HepG2 (cell line): ENCODE results near the gene IFNL1. TPM values are rescaled to one million over a fixed set of nuclear protein-coding genes. Genes with fewer than 3 reads are reported as not detected.

Source experiments
- ATAC-seq: fragments of 200-7000 bp; cut with Tn5 transposase; 3 replicates; pipeline ENCODE4 v1.9.1; 2020; ENCODE audit warnings: mild to moderate bottlenecking, moderate library complexity
- BruUV-seq: library from RNA; stranded (reverse); fragments of 400-500 nt; replicated peaks from 2 replicates; lab custom pipeline; 2021; lab: Mats Ljungman, UMichigan
- CTCF ChIA-PET: fragments of 300-600 bp; formaldehyde crosslinking; extraction: SDS; loops from one replicate; lab custom pipeline; 2021; ENCODE audit warnings: low total read pairs, inconsistent platforms, low intra/inter-chr PET ratio; lab: Yijun Ruan, JAX
- POLR2A ChIA-PET: fragments of 350-600 bp; sonication (Branson Sonifier 250); formaldehyde crosslinking; loops from one replicate; lab custom pipeline; 2020; ENCODE audit warnings: antibody characterized with exemption, inconsistent platforms; lab: Yijun Ruan, JAX
- DNase-seq: peaks from one replicate; pipeline ENCODE4 v3.0.0-alpha.2; 2015; ENCODE audit warnings: low spot score
- FAIRE-seq: peaks from 3 replicates; lab custom pipeline; 2011; peaks lifted over from hg19 to GRCh38; lab: Jason Lieb, UNC
- H2AFZ ChIP-seq: one replicate; pipeline ENCODE4 v1.6.1; 2011; ENCODE audit warnings: low read length, inconsistent platforms
- H3K27ac ChIP-seq: fragments of 300-600 bp; 3 replicates; pipeline ENCODE4 v1.8.0; 2011; ENCODE audit warnings: mixed run types, mild to moderate bottlenecking, mixed read lengths, low read length, inconsistent platforms; ENCODE audit not compliant: insufficient read depth; ENCODE audit errors: extremely low read length
- H3K27me3 ChIP-seq, 2 experiments: fragments of 200-600 bp in 1 of 2; 2 replicates in 1 of 2; 3 replicates in 1 of 2; pipeline versions ENCODE4 v1.6.0 to v1.8.0; 2011; ENCODE audit warnings: low read length in 2 of 2, mild to moderate bottlenecking in 2 of 2, moderate library complexity in 2 of 2, inconsistent platforms in 1 of 2; ENCODE audit not compliant: insufficient read depth in 2 of 2, control insufficient read depth in 1 of 2
- H3K36me3 ChIP-seq, 2 experiments: fragments of 200-600 bp in 1 of 2; replicated peaks in 1 of 2; 2 replicates in 1 of 2; 3 replicates in 1 of 2; pipeline versions ENCODE4 v1.5.1 to v1.8.0; 2011; ENCODE audit warnings: low read length in 2 of 2, inconsistent platforms in 1 of 2; ENCODE audit not compliant: insufficient read depth in 2 of 2, control insufficient read depth in 1 of 2
- H3K4me1 ChIP-seq: 2 replicates; pipeline ENCODE4 v1.5.1; 2012; ENCODE audit warnings: low read length, inconsistent platforms; ENCODE audit not compliant: insufficient read depth
- H3K4me2 ChIP-seq: 2 replicates; pipeline ENCODE4 v1.6.0; 2011; ENCODE audit warnings: low read depth, low read length, inconsistent platforms
- H3K4me3 ChIP-seq, 3 experiments: fragments of 200-600 bp in 1 of 3; sonication (generic), shearing (Covaris generic) in 1 of 3; replicated peaks in 1 of 3; 2 replicates each; pipeline ENCODE4 v1.5.1; 2011 to 2016; ENCODE audit warnings: low read length in 3 of 3, inconsistent platforms in 2 of 3, low read depth in 2 of 3, mild to moderate bottlenecking in 2 of 3, control low read depth in 1 of 3, mixed read lengths in 1 of 3; ENCODE audit not compliant: insufficient read depth in 1 of 3
- H3K79me2 ChIP-seq: one replicate; pipeline ENCODE4 v1.6.1; 2011; ENCODE audit warnings: low read length, inconsistent platforms; ENCODE audit not compliant: insufficient read depth
- H3K9ac ChIP-seq: 2 replicates; pipeline ENCODE4 v1.6.0; 2011; ENCODE audit warnings: mild to moderate bottlenecking, low read depth, low read length, inconsistent platforms; ENCODE audit not compliant: insufficient read depth
- H3K9me3 ChIP-seq: 2 replicates; pipeline ENCODE4 v1.5.1; 2012; ENCODE audit warnings: mild to moderate bottlenecking, low read length
- H4K20me1 ChIP-seq: 2 replicates; pipeline ENCODE4 v1.6.0; 2011; ENCODE audit warnings: inconsistent platforms, mild to moderate bottlenecking, low read length, moderate library complexity; ENCODE audit not compliant: insufficient read depth
- ATF1 ChIP-seq: IDR thresholded peaks from 2 replicates; pipeline ENCODE4 v1.6.1; 2016; ENCODE audit warnings: mild to moderate bottlenecking, control low read depth
- PAXIP1 ChIP-seq: sonication (generic); formaldehyde crosslinking; conservative IDR thresholded peaks from 2 replicates; pipeline ENCODE4 v1.4.0; 2020; ENCODE audit warnings: mild to moderate bottlenecking, missing genetic modification reagents, moderate library complexity
- PCBP2 ChIP-seq: fragments of 200-400 bp; formaldehyde crosslinking; optimal IDR thresholded peaks from 2 replicates; pipeline ENCODE3; 2018; ENCODE audit warnings: low read length, low read depth; ENCODE audit not compliant: poor library complexity, severe bottlenecking
- ZNF235 ChIP-seq: sonication (generic); formaldehyde crosslinking; IDR thresholded peaks from 2 replicates; pipeline ENCODE4 v1.8.1; 2023; ENCODE audit warnings: mild to moderate bottlenecking, missing genetic modification reagents, borderline replicate concordance
- WGBS: methylation state at CpG from one replicate; pipeline ENCODE4 v1.1.6; 2017; ENCODE audit warnings: low lambda C conversion rate; 5-methylcytosine and 5-hydroxymethylcytosine counted together
- in situ Hi-C: cut with HindIII; loops from 2 replicates; pipeline ENCODE4 v1.10.0; 2017; ENCODE audit warnings: low pct_unique_long_range_greater_than_20kb; ENCODE audit not compliant: extremely low pct_ligation_motif_present
- intact Hi-C: fragments of 100-400 bp; cut with micrococcal nuclease; formaldehyde crosslinking; loops from one replicate; pipeline ENCODE4 v1.10.0; 2022; ENCODE audit not compliant: unreplicated experiment
- polyA plus RNA-seq, 8 experiments: library from polyadenylated mRNA; depleted of rRNA in 3 of 8; stranded (reverse) in 7 of 8; unstranded in 1 of 8; fragments of >200 nt; fragmentation: Illumina TruSeq in 4 of 8; extraction: Trizol in 4 of 8; gene quantifications; 2 replicates each; pipeline versions ENCODE4 v1.2.1 to v1.2.3, GENCODE V29; 2011 to 2016; ENCODE audit warnings: low read depth in 4 of 8, missing spikeins in 1 of 8, mixed read lengths in 1 of 8; ENCODE audit not compliant: insufficient read depth in 1 of 8
- total RNA-seq, 5 experiments: library from RNA; depleted of rRNA; stranded (reverse); fragments of >200 nt; fragmentation: Illumina TruSeq; extraction: Trizol; gene quantifications; 2 replicates each; pipeline ENCODE4 v1.2.3, GENCODE V29; 2016; ENCODE audit warnings: low read depth in 1 of 5
- TF ChIP-seq, protein P1 (sequence below): sonication (generic); formaldehyde crosslinking; conservative IDR thresholded peaks from 2 replicates; pipeline ENCODE4 v1.8.0; 2022; ENCODE audit warnings: low read depth, missing genetic modification reagents
- TF ChIP-seq, protein P2 (sequence below): sonication (generic); formaldehyde crosslinking; IDR thresholded peaks from 2 replicates; pipeline ENCODE4 v1.4.0; 2020; ENCODE audit warnings: mild to moderate bottlenecking, low read depth, missing genetic modification reagents

The IFNL1 gene
- total and polyA plus RNA-seq, 2 of the 13 experiments (the other 11 are each of a cell fraction or from before 2014, with no cell fraction given), result not detected

- no peaks in the 10 kb centered on the region for H3K9me3 ChIP-seq
- TF ChIP-seq, protein P1, sequence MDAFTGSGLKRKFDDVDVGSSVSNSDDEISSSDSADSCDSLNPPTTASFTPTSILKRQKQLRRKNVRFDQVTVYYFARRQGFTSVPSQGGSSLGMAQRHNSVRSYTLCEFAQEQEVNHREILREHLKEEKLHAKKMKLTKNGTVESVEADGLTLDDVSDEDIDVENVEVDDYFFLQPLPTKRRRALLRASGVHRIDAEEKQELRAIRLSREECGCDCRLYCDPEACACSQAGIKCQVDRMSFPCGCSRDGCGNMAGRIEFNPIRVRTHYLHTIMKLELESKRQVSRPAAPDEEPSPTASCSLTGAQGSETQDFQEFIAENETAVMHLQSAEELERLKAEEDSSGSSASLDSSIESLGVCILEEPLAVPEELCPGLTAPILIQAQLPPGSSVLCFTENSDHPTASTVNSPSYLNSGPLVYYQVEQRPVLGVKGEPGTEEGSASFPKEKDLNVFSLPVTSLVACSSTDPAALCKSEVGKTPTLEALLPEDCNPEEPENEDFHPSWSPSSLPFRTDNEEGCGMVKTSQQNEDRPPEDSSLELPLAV (CRISPR knock-in tag), result no peak
- TF ChIP-seq ZNF235 (CRISPR knock-in tag) (no peak), PCBP2 (no peak), PAXIP1 (CRISPR knock-in tag) (no peak), ATF1 (CRISPR knock-in tag) (no peak)
- TF ChIP-seq, protein P2, sequence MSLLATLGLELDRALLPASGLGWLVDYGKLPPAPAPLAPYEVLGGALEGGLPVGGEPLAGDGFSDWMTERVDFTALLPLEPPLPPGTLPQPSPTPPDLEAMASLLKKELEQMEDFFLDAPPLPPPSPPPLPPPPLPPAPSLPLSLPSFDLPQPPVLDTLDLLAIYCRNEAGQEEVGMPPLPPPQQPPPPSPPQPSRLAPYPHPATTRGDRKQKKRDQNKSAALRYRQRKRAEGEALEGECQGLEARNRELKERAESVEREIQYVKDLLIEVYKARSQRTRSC, result no peak
- no peak overlapping the region for H3K4me3 ChIP-seq
- POLR2A ChIA-PET, result no interaction called here
- no peak for FAIRE-seq
- in situ Hi-C loops, result no loop called here
- no peaks in the 10 kb centered on the region for H4K20me1 ChIP-seq
- H3K4me2 ChIP-seq, result no peak overlapping the region
- no peak for ATAC-seq
- BruUV-seq, result no TSS peak
- intact Hi-C loops, result no loop called here
- H3K27ac ChIP-seq, result no peak overlapping the region
- H3K9ac ChIP-seq, result no peak overlapping the region
- H2AFZ ChIP-seq, result no peak overlapping the region
- H3K4me1 ChIP-seq, result peaks cover 27% of the 10 kb centered on the region
- H3K27me3 ChIP-seq, result peaks cover 0 to 4% of the 10 kb centered on the region in 2 experiments; a peak in 2 of 5 replicates
- CTCF ChIA-PET, result no interaction called here
- WGBS, result no CpG with 5 or more reads among the region's 82 CpGs
- no peaks in the 10 kb centered on the region for H3K79me2 ChIP-seq
- no peak for DNase-seq
- no peaks in the 10 kb centered on the region for H3K36me3 ChIP-seq
Observed at GRCh38 chr19:39307822-39308530, 11.8 kb downstream of the IFNL1 start.
